Panc1 (cell line): ENCODE data around the gene CCDC15. TPM values are rescaled to one million over a fixed set of nuclear protein-coding genes. Genes with fewer than 3 reads are reported as not detected.

ENCODE experiments used
- ATAC-seq: fragments of 200-7000 bp; cut with Tn5 transposase; 2 replicates; pipeline ENCODE4 v1.9.1; 2020; ENCODE audit warnings: mild to moderate bottlenecking, moderate library complexity
- BruUV-seq: library from RNA; stranded (reverse); fragments of 400-500 nt; replicated peaks from 2 replicates; lab custom pipeline; 2021; lab: Mats Ljungman, UMichigan
- CTCF ChIA-PET: fragments of 300-600 bp; sonication (Branson Sonifier 250); formaldehyde crosslinking; loops from one replicate; lab custom pipeline; 2022; ENCODE audit warnings: antibody characterized with exemption; lab: Charles Lee
- POLR2A ChIA-PET: fragments of 300-600 bp; sonication (Branson Sonifier 250); formaldehyde crosslinking; loops from one replicate; lab custom pipeline; 2022; ENCODE audit warnings: antibody characterized with exemption; lab: Charles Lee
- DNase-seq: peaks from one replicate; pipeline ENCODE4 v3.0.0-alpha.2; 2010; ENCODE audit warnings: low read depth, low spot score
- H3K27ac ChIP-seq: 2 replicates; pipeline ENCODE4 v1.5.1; 2011; ENCODE audit warnings: mild to moderate bottlenecking, low read length, inconsistent platforms
- H3K27me3 ChIP-seq: fragments of 200-500 bp; sonication (Bioruptor generic); 2 replicates; pipeline ENCODE4 v1.6.0; 2014; ENCODE audit warnings: low read length, inconsistent platforms; ENCODE audit not compliant: control insufficient read depth, insufficient read depth
- H3K36me3 ChIP-seq: fragments of 200-500 bp; sonication (Bioruptor generic); 2 replicates; pipeline ENCODE4 v1.5.1; 2014; ENCODE audit warnings: inconsistent platforms, mild to moderate bottlenecking, low read length, moderate library complexity; ENCODE audit not compliant: control insufficient read depth, insufficient read depth
- H3K4me1 ChIP-seq: 2 replicates; pipeline ENCODE4 v1.5.1; 2011; ENCODE audit warnings: inconsistent platforms, mild to moderate bottlenecking, low read length, moderate library complexity; ENCODE audit not compliant: control insufficient read depth, insufficient read depth
- H3K4me3 ChIP-seq, 2 experiments: 2 replicates each; pipeline ENCODE4 v1.5.1; 2011 to 2012; ENCODE audit warnings: low read depth in 2 of 2, low read length in 2 of 2, mild to moderate bottlenecking in 2 of 2, inconsistent platforms in 1 of 2, moderate library complexity in 1 of 2
- H3K9me3 ChIP-seq: fragments of 200-500 bp; sonication (Bioruptor generic); 2 replicates; pipeline ENCODE4 v1.5.1; 2014; ENCODE audit warnings: low read depth, mild to moderate bottlenecking, inconsistent platforms, low read length, moderate library complexity; ENCODE audit not compliant: control insufficient read depth, insufficient read depth
- CTCF ChIP-seq: fragments of 450-650 bp; IDR thresholded peaks from 2 replicates; pipeline ENCODE4 v1.5.1; 2017; ENCODE audit warnings: mild to moderate bottlenecking
- POLR2AphosphoS5 ChIP-seq: IDR thresholded peaks from 2 replicates; pipeline ENCODE4 v1.6.1; 2012; ENCODE audit warnings: mild to moderate bottlenecking, low read depth, low read length, moderate library complexity
- REST ChIP-seq, 2 experiments: IDR thresholded peaks; 2 replicates each; pipeline ENCODE4 v1.6.1; 2011 to 2012; ENCODE audit warnings: low read depth in 2 of 2, control low read depth in 1 of 2, low read length in 1 of 2, mild to moderate bottlenecking in 1 of 2, moderate library complexity in 1 of 2; ENCODE audit not compliant: insufficient read depth in 1 of 2
- SIN3A ChIP-seq: IDR thresholded peaks from 2 replicates; pipeline ENCODE4 v1.6.1; 2012; ENCODE audit warnings: low read depth, mild to moderate bottlenecking, low read length, moderate library complexity, borderline replicate concordance; ENCODE audit not compliant: insufficient read depth
- TCF7L2 ChIP-seq: IDR thresholded peaks from 2 replicates; pipeline ENCODE4 v1.6.1; 2011; ENCODE audit warnings: mild to moderate bottlenecking, low read depth, low read length, inconsistent platforms
- in situ Hi-C: cut with HindIII; loops from 2 replicates; pipeline ENCODE4 v1.10.0; 2016; ENCODE audit warnings: low sequenced_read_pairs, low pct_unique_long_range_greater_than_20kb
- intact Hi-C: fragments of 100-400 bp; cut with micrococcal nuclease; formaldehyde crosslinking; loops from one replicate; pipeline ENCODE4 v1.10.0; 2022; ENCODE audit not compliant: unreplicated experiment
- total RNA-seq: library from RNA; stranded (reverse); gene quantifications from one replicate; pipeline ENCODE4 v1.2.1, GENCODE V29; 2021; ENCODE audit not compliant: unreplicated experiment

The CCDC15 gene
- total RNA-seq, 1 experiment from 2014 or later = 2.8 TPM

DNA sequence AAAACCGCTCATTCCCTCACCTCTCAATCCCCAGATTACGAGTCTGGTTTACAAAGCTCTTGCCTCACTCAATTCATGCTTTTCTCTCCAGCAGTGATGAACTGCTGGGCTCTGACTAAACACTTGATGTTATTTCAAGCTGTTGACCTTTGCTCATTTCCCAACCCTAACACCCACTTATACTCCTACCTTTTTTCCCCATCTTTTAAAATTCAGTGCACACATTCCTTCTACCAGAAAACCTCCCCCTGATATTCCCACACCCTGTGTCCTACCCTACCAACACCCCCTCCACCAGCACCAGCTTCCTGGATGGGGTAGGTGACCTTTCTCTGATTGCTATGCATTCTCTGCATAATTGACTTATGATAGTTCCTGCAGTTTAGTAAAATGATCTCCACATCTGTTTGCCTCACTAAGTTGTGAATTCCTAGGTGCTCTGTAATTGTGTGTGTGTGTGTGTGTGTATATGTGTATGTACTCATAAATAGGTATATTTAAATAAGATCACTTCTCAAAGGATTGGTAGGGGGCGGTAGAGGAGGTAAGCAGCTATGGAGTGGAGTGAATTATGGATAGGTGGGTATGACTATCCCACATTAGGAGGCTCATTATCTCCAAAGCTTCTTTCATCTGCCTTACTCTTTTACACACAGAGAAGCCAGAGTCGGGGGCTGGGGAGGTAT is 19.0 kb upstream of the CCDC15 start:
- BruUV-seq = no TSS peak
- in situ Hi-C loops (no loop called here), intact Hi-C loops (no loop called here)
- Histone ChIP-seq H3K4me1 (no peaks in the 10 kb centered on the region), H3K27ac (no peak overlapping the region), H3K27me3 (peaks cover 23% of the 10 kb centered on the region), H3K9me3 (no peaks in the 10 kb centered on the region), H3K4me3 (no peak overlapping the region), H3K36me3 (no peaks in the 10 kb centered on the region)
- no peak for ATAC-seq
- TF ChIP-seq POLR2AphosphoS5 (no peak), SIN3A (no peak), CTCF (no peak; the same call in 1 of the 2 replicates), TCF7L2 (no peak), REST (IDR thresholded peaks at IDR 0.05; ENCODE audit: insufficient read depth in 1 of 2, low read depth in 2 of 2, low read length in 1 of 2) (no peak)
- POLR2A ChIA-PET = no interaction called here
- CTCF ChIA-PET = no interaction called here
- no peak for DNase-seq

- intact Hi-C loops (no loop called here), in situ Hi-C loops (no loop called here)
- no peak for ATAC-seq
- BruUV-seq = no TSS peak
- no peak for DNase-seq
- no peak within 1 kb of the TSS for H3K27ac ChIP-seq
- H3K9me3 ChIP-seq = no peaks in the 10 kb centered on the region
- H3K4me3 ChIP-seq = no peak within 1 kb of the TSS
- TF ChIP-seq TCF7L2 = no peak
- H3K27me3 ChIP-seq = peaks cover 24% of the 10 kb centered on the region
- POLR2A ChIA-PET = no interaction called here
- no peaks in the 10 kb centered on the region for H3K36me3 ChIP-seq
- no peaks in the 10 kb centered on the region for H3K4me1 ChIP-seq
- CTCF ChIA-PET = no interaction called here
Measured at GRCh38 chr11:124935548-124936514, 18.2 kb upstream of the CCDC15 start, which contains the start of gene HEPACAM. HEPACAM (minus strand) TSS chr11:124936047; CDS start chr11:124936006, 41 bp downstream.
